OCI-LY3 (cell line): ENCODE data around the gene PFN4.

Source experiments
- H2AFZ ChIP-seq: fragments of 200-600, 300-600 bp; shearing (Covaris generic); 2 replicates; pipeline ENCODE4 v1.6.0; 2014; ENCODE audit warnings: antibody characterized with exemption, low read depth, low read length
- H3K27ac ChIP-seq: fragments of 200-600, 300-600 bp; sonication (generic); 2 replicates; pipeline ENCODE4 v1.5.1; 2014; ENCODE audit warnings: mild to moderate bottlenecking, low read length, moderate library complexity, mixed read lengths
- H3K27me3 ChIP-seq: fragments of 200-600, 300-600 bp; sonication (generic); 2 replicates; pipeline ENCODE4 v1.6.1; 2014; ENCODE audit warnings: low read depth, low read length, mixed read lengths
- H3K36me3 ChIP-seq: fragments of 200-600, 300-600 bp; sonication (generic); replicated peaks from 2 replicates; pipeline ENCODE3; 2014; ENCODE audit warnings: low read depth, low read length, mixed read lengths
- H3K4me1 ChIP-seq: fragments of 300-600, 200-600 bp; sonication (generic); 2 replicates; pipeline ENCODE4 v1.6.1; 2014; ENCODE audit warnings: low read length, mixed read lengths
- H3K4me2 ChIP-seq: fragments of 200-600, 300-600 bp; sonication (generic); 2 replicates; pipeline ENCODE4 v1.6.1; 2014; ENCODE audit warnings: low read length, mixed read lengths
- H3K4me3 ChIP-seq: fragments of 300-600, 200-600 bp; sonication (generic); 2 replicates; pipeline ENCODE4 v1.5.1; 2014; ENCODE audit warnings: antibody characterized with exemption, mild to moderate bottlenecking, low read length, moderate library complexity
- H3K79me2 ChIP-seq: fragments of 300-600, 200-600 bp; shearing (Covaris generic); 2 replicates; pipeline ENCODE4 v1.6.1; 2014; ENCODE audit warnings: mild to moderate bottlenecking, low read length, mixed read lengths
- H3K9ac ChIP-seq: fragments of 300-600, 200-600 bp; shearing (Covaris generic); 2 replicates; pipeline ENCODE4 v1.6.0; 2014; ENCODE audit warnings: mild to moderate bottlenecking, low read length, moderate library complexity
- H3K9me3 ChIP-seq: fragments of 200-600, 300-600 bp; shearing (Covaris generic); 2 replicates; pipeline ENCODE4 v1.6.1; 2014; ENCODE audit warnings: low read length, mixed read lengths; ENCODE audit not compliant: insufficient read depth
- H4K20me1 ChIP-seq: fragments of 200-600, 300-600 bp; sonication (generic); 2 replicates; pipeline ENCODE4 v1.6.1; 2016; ENCODE audit warnings: low read length, mixed read lengths; ENCODE audit not compliant: insufficient read depth
- EZH2phosphoT487 ChIP-seq: fragments of 200-600 bp; shearing (Covaris generic); IDR thresholded peaks from 2 replicates; pipeline ENCODE4 v1.6.1; 2018; ENCODE audit warnings: antibody characterized with exemption, mixed run types, low read depth
- TF ChIP-seq, protein P1 (sequence below): fragments of 200-600, 300-600 bp; sonication (generic); IDR thresholded peaks from 2 replicates; pipeline ENCODE4 v1.5.1; 2014; ENCODE audit warnings: antibody characterized with exemption, low read length, low read depth

The PFN4 gene

DNA sequence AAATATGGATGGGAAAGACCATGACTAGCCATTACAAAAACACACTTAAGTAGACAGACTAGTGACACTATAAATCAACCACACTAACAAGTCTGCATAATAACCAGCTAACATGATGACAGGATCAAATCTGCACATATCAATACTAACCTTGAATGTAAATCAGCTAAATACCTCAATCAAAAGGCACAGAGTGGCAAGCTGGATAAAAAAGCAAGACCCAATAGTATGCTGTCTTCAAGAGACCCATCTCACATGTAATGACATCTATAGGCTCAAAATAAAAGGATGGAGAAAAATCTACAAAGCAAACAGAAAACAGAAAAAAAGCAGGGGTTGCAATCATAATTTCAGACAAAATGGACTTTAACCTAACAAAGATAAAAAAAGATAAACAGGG, 16.3 kb downstream of the PFN4 start:
- Histone ChIP-seq H3K9ac (no peak overlapping the region), H3K79me2 (no peaks in the 10 kb centered on the region), H3K4me3 (no peak overlapping the region), H2AFZ (no peak overlapping the region), H4K20me1 (no peaks in the 10 kb centered on the region), H3K36me3 (no peaks in the 10 kb centered on the region), H3K27ac (no peak overlapping the region), H3K9me3 (no peaks in the 10 kb centered on the region), H3K27me3 (no peaks in the 10 kb centered on the region), H3K4me1 (no peaks in the 10 kb centered on the region), H3K4me2 (no peak overlapping the region)
- TF ChIP-seq, protein P1, sequence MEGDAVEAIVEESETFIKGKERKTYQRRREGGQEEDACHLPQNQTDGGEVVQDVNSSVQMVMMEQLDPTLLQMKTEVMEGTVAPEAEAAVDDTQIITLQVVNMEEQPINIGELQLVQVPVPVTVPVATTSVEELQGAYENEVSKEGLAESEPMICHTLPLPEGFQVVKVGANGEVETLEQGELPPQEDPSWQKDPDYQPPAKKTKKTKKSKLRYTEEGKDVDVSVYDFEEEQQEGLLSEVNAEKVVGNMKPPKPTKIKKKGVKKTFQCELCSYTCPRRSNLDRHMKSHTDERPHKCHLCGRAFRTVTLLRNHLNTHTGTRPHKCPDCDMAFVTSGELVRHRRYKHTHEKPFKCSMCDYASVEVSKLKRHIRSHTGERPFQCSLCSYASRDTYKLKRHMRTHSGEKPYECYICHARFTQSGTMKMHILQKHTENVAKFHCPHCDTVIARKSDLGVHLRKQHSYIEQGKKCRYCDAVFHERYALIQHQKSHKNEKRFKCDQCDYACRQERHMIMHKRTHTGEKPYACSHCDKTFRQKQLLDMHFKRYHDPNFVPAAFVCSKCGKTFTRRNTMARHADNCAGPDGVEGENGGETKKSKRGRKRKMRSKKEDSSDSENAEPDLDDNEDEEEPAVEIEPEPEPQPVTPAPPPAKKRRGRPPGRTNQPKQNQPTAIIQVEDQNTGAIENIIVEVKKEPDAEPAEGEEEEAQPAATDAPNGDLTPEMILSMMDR, result no peak
- TF ChIP-seq EZH2phosphoT487, result no peak

DNA sequence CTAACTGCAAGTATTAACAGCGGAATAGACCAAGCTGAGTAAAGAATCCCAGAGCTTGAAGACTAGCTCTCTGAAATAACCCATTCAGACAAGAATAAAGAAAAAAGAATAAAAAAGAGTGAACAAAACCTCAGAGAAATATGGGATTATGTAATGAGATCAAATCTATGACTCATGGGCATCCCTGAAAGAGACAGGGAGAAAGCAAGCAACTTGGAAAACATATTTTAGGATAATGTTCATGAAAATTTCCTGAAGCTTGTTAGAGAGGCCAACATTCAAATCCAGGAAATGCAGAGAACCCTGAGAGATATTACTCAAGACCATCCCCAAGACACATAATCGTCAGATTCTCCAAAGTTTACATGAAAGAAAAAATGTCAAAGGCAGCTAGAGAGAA, 17.3 kb downstream of the PFN4 start:
- Histone ChIP-seq H3K9ac (no peak overlapping the region), H3K4me1 (no peaks in the 10 kb centered on the region), H3K79me2 (no peaks in the 10 kb centered on the region), H3K9me3 (no peaks in the 10 kb centered on the region), H3K4me2 (no peak overlapping the region), H3K36me3 (no peaks in the 10 kb centered on the region), H3K4me3 (no peak overlapping the region), H3K27me3 (no peaks in the 10 kb centered on the region), H4K20me1 (no peaks in the 10 kb centered on the region), H2AFZ (no peak overlapping the region), H3K27ac (no peak overlapping the region)
- no peak for TF ChIP-seq EZH2phosphoT487
- TF ChIP-seq, protein P1, result no peak

DNA sequence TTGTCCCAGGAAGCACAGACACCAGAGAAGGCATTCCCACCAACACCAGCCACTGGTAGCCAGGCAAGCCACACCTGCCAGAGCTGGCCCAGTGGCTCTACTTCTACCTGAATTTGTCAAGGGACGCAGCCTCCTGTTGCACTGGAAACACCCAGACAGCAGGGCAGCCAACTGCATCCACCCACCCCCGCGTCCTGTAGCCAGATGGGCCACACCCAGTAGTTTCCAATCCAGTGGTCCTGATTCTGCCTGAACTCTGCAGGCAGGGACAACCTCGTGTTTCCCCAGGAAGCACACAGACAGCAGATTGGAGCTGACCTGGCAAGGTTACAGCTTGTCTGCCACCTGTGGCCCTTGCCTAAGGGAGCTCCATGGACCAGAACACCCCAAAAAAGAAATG, 18.2 kb downstream of the PFN4 start:
- no peak overlapping the region for H3K4me2 ChIP-seq
- no peak overlapping the region for H3K27ac ChIP-seq
- TF ChIP-seq, protein P1, result no peak
- no peak overlapping the region for H3K9ac ChIP-seq
- H2AFZ ChIP-seq, result no peak overlapping the region
- no peaks in the 10 kb centered on the region for H4K20me1 ChIP-seq
- H3K4me1 ChIP-seq, result no peaks in the 10 kb centered on the region
- no peaks in the 10 kb centered on the region for H3K9me3 ChIP-seq
- H3K36me3 ChIP-seq, result no peaks in the 10 kb centered on the region
- H3K79me2 ChIP-seq, result no peaks in the 10 kb centered on the region
- no peak overlapping the region for H3K4me3 ChIP-seq
- no peaks in the 10 kb centered on the region for H3K27me3 ChIP-seq

DNA sequence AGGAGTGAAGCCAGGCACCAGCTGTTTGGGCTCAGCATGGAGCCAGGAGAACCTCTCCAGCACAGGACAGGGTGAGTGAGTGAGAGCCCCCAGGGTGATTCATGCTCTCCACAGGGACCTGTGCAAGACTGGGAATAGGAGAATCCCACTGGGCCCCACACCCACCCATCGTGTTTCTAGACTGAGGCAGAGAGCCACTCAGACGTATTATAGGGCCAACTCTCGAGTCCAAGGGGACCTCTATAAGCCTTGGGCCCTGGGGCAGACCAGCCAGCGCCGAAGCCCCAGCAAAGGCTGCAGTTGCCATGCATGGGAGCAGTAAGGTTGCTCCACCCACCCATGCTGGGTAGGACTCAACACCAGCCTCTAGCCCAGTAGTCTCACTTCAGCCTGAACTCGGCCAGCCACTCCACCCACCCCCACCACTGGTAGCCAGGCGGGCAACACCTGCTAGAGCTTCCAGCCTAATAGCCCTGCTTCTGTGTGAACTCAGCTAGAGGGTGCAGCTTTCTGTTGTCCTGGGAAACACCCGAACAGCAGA, 19.0 kb downstream of the PFN4 start:
- H3K4me2 ChIP-seq, result no peak overlapping the region
- no peaks in the 10 kb centered on the region for H3K36me3 ChIP-seq
- H2AFZ ChIP-seq, result no peak overlapping the region
- H3K9me3 ChIP-seq, result no peaks in the 10 kb centered on the region
- TF ChIP-seq, protein P1, result no peak
- TF ChIP-seq EZH2phosphoT487, result no peak
- no peak overlapping the region for H3K27ac ChIP-seq
- no peaks in the 10 kb centered on the region for H3K79me2 ChIP-seq
- no peak overlapping the region for H3K9ac ChIP-seq
- no peak overlapping the region for H3K4me3 ChIP-seq
- H3K4me1 ChIP-seq, result no peaks in the 10 kb centered on the region
- no peaks in the 10 kb centered on the region for H4K20me1 ChIP-seq
- no peaks in the 10 kb centered on the region for H3K27me3 ChIP-seq
